Activated naive CD4-positive, alpha-beta T cell treated with Interleukin-2 at 50 U/mL for 16 hours (primary cell): ENCODE measurements around the gene ZFAND2A.
"Not testable (repeated sequence)": the region's sequence is repeated elsewhere in the genome, so short reads cannot be mapped to it uniquely, and the experiment has no call there.

Experiments
- DNase-seq: peaks from one replicate; pipeline ENCODE4 v3.0.0-alpha.2; 2020

Gene ZFAND2A

DNA sequence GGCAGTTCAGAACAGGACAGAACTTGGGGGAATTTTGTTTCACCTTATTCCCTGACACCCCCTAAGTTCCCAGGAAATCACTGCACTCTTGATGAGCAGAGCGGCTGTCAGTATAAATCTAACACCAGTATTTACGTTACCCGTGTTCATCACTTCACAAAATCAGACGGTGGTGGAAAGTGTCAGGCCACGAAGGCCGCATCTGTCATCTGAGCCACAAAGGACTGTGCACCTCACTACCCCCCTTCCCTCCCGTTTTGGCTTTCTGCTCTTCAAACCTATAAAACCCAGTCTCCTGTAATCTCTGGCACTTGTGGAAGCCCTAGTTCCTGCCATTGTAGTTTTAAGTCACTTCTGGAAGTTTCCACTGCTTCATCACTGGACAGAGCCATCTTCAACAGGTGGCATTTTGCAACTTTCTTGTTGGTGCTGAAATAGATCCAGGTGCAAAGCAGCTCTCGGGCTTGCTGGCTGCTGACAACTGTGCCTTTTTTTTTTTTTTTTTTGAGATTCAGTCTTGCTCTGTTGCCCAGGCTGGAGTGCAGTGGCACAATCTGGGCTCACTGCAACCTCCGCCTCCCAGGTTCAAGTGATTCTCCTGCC lies 9.5 kb downstream of the ZFAND2A start:
- no peak for DNase-seq

- no peak for DNase-seq
Measured at GRCh38 chr7:1149351-1149794, 10.6 kb downstream of the ZFAND2A start.

DNA sequence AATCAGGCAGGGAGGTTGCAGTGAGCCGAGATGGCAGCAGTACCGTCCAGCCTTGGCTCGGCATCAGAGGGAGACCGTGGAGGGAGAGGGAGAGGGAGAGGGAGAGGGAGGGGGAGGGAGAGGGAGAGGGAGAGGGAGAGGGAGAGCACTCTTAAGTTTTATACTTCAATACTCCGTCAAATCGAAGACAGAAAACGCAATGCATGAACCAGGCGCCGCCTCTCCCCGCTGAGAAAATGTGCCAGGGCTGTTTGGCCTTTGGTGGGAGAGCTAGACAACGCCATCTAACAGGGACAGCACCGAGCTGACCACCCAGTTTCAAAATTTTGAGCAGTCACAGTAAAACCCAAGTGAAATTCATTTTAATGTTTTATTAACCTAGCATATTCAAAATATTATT lies 12.1 kb downstream of the ZFAND2A start:
- DNase-seq, result not testable (repeated sequence)

- no peak for DNase-seq
Measured at GRCh38 chr7:1144269-1144771, 15.7 kb downstream of the ZFAND2A start.

- DNase-seq, result not testable (repeated sequence)
Measured at GRCh38 chr7:1143031-1143430, 17.0 kb downstream of the ZFAND2A start.

DNA sequence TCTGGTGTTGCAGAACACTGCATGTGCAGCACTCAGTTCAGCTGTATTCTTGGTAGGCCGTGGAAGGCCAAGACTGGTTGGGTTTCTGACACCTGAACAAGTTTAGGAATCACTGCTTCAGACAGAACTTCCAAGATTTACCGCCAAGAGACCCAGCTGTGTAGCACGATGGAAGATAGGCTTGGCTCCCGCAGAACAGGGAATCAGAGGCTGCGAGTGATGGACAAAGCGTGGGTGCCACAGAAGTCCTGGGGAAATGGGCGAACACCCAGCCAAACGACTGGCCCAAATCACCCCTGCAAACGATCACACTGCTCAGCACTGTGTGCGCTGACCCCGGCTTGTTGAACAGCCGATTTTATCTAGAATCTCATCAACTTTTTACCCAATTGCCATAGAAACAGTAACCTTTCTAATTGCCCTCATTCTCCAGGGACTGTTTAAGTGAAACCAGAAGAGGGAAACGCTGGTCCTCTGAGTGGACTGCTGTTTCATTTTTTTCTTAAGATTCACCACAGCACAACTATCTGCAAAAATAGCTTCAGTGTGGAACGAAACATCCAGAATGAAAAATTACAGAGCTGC lies 17.9 kb downstream of the ZFAND2A start:
- DNase-seq, result no peak

GRCh38 chr7:1141651-1142050 lies 18.3 kb downstream of the ZFAND2A start:
- no peak for DNase-seq

DNA sequence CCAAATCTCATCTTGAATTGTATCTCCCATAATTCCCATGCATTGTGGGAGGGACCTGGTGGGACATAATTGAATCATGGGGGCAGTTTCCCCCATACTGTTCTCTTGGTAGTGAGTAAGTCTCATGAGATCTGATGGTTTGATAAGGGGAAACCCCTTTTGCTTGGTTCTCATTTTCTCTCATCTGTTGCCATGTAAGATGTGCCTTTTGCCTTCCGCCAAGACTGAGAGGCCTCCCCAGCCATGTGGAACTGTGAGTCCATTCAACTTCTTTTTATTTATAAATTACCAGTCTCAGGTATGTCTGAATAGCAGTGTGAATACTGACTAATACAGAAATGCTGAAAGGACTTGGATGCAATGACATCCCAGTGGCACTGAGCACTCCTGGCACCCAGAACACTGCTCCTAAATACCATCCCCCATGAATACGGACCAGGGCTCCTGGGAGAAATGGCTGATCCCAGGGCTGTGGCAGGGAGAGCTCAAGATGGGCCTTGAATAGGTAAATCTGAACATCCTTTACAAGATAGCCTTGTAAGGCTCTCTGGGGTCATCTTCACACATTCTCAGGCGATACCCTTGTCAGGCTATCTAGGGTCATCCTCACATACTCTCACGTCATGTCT lies 19.4 kb downstream of the ZFAND2A start:
- no peak for DNase-seq

DNA sequence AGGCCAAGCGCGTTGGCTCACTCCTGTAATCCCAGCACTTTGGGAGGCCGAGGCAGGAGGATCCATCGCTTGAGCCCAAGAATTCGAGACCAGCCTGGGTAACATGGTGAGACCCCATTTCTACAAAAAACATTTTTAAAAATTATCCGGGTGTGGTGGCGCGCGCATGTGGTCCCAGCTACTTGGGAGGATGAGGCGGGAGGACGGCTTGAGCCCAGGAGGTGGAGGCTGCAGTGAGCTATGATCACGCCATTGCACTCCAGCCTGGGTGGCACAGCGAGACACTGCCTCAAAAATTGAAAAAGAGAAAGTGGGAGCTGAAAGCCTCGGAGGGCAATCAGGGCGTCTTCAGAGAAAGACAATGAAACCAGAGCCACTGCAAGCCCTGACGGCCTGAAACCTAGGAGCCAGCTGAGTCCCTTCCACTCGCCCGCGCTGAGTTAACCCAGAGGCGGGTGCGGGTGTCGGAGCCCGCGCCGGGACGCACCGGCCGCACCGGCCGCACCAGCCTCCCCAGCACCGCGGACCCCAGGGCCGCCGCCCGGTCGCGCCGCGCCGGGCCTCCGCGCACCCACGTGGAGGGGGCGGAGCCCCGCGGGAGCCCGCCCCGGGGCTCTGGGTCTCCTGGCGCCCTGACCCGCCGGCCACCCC lies 22.4 kb downstream of the ZFAND2A start:
- no peak for DNase-seq

- DNase-seq, result no peak
Measured at GRCh38 chr7:1136841-1137516, 23.0 kb downstream of the ZFAND2A start.

DNA sequence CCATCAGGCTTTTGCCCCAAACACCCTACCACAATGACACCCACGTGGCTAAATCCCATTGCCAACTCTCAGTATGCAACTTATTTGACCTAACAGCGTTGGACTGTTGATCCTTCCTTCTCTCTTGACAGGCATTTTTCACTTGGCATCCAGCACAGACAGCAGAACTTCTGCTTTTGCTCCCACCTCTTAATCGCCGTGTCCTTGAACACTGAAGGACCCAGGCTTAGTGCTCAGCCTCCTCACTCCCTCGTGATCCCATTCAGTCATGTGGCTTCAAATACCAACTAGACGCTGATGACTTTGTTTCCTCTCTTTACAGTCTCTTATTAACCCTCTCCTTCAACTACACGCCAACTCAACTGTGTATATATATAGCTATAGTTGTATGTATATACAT lies 25.0 kb downstream of the ZFAND2A start:
- no peak for DNase-seq

GRCh38 chr7:1131471-1132265 lies 28.3 kb downstream of the ZFAND2A start:
- DNase-seq, result no peak

GRCh38 chr7:1130021-1130990 lies 29.7 kb downstream of the ZFAND2A start:
- DNase-seq, result no peak

DNA sequence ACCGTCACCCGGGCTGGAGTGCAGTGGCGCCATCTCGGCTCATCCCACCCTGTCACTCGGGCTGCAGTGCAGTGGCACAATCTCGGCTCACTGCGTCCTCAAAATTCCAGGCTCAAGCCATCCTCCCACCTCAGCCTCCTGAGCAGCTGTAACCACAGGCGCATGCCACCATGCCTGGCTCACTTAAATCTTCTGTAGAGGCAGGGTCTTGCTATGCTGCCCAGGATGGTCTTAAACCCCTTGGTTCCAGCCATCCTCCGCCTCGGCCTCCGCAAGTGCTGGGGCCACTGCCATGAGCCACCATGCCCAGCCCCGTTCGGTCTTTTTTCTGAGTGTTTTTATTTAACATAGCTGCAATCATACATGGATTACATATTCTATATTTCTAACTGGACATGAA lies 30.6 kb downstream of the ZFAND2A start:
- DNase-seq, result no peak

DNA sequence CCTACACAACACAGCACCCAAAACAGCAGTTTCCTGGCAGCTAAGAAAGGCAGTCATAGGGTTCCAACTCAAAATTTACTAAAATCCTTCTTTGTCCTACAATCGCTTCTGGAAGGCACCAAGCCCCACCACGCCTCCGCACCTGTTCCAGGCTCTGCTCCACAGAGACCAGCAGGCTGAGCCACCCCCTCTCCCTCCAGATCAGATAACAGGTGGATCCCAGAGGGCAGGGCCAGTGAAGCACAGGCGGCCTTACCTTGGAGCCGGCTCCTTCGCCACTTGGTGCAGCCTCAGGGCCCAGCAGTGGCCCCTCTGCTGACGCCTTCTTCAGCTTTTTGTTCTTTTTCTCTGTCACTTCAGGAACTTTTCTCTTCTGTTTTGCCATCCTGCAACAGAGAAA lies 33.0 kb downstream of the ZFAND2A start:
- DNase-seq, result no peak

DNA sequence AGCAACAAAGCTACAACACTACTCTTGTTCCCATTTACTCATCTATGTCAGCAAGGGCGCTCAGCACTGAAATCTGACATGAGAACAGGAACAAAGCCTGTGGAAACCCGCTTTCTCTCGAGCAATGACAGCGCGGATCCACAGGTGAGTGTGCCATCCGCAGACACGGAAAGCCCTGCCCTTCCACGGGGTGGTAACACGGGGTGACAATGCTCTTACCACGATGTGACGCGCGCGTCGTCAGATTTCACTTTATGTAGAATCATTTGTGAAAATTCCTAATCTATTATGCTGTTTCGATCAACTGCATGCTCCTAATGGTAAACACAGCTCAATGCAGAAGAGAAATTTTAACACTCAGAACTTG lies 34.4 kb downstream of the ZFAND2A start:
- no peak for DNase-seq

- DNase-seq, result no peak
Measured at GRCh38 chr7:1124816-1125602, 35.0 kb downstream of the ZFAND2A start.

DNA sequence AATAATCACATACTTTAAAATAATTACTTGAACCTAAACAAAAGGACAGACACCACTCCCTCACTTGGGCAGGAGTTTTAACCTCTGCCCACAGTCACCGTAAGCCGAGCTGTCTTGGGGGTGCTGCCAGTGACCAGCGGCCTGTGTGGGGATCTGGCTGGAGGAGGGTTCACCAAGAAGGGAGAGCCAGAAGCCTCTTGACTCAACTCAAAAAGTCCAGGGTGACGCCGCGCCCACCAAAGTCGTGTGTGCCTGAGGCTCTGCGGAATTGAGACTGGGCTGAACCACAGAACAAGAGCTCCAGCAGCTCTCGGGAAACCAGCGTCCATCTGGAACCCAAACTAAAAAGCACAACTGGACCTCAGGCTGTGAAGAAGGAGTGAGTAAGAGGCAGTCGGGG lies 35.8 kb downstream of the ZFAND2A start:
- no peak for DNase-seq

- DNase-seq, result no peak
Measured at GRCh38 chr7:1123715-1124114, 36.3 kb downstream of the ZFAND2A start.

GRCh38 chr7:1122832-1123501 lies 37.0 kb downstream of the ZFAND2A start:
- no peak for DNase-seq
